Measurements from ENCODE around the gene FGF1.

DNA sequence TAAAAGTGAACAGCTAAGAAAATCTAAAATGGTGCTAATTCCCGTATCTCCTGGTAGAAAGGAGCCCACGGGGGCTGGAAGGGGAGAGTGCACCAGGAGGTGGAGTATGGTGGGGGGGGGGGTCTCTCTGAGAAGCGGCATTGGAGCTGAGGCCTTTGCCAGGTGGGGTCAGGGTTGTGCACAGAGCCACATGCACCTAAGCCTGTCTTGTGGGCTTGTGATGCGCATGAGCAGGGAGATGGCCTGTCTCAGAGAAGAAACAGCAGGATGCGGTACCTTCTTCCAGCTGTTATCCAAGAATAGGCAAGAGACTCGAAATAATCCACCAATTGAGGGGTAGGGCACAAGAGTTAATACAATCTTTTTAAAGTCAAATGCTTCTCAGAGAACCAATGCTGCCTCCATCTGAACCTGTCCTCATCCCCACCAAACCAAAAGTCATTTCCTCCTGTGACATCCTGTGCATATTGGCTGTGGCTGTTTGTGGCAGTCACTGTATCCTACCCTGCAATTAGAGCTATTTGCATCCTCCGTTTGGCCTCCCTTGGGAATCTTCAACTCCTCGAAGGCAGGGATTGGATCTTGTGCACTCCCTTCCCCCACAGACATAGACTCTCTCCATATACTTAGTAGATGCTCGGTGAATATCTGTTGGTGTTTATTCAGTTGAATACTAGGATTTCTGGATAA, 45.4 kb downstream of the FGF1 start:
- TF ChIP-seq, protein P1, sequence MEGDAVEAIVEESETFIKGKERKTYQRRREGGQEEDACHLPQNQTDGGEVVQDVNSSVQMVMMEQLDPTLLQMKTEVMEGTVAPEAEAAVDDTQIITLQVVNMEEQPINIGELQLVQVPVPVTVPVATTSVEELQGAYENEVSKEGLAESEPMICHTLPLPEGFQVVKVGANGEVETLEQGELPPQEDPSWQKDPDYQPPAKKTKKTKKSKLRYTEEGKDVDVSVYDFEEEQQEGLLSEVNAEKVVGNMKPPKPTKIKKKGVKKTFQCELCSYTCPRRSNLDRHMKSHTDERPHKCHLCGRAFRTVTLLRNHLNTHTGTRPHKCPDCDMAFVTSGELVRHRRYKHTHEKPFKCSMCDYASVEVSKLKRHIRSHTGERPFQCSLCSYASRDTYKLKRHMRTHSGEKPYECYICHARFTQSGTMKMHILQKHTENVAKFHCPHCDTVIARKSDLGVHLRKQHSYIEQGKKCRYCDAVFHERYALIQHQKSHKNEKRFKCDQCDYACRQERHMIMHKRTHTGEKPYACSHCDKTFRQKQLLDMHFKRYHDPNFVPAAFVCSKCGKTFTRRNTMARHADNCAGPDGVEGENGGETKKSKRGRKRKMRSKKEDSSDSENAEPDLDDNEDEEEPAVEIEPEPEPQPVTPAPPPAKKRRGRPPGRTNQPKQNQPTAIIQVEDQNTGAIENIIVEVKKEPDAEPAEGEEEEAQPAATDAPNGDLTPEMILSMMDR (IDR thresholded peaks at IDR 0.05), result no peak
- no peak for TF ChIP-seq EP300 (IDR thresholded peaks at IDR 0.05)

Measured in esophagus muscularis mucosa (tissue), 3 donors.